ENCODE results near the gene ELMO3. TPM values are rescaled to one million over a fixed set of nuclear protein-coding genes. Genes with fewer than 3 reads are reported as not detected.

ELMO3 gene
- total and polyA plus RNA-seq, 2 of the 13 experiments (the other 11 are each of a cell fraction or from before 2014, with no cell fraction given) = 2.6 to 4.0 TPM

- peak; percentile 90 to 95 for TF ChIP-seq POLR2A (IDR thresholded peaks at IDR 0.05; ENCODE audit: insufficient read depth in 1 of 2, low read depth in 2 of 2, low read length in 2 of 2)
- TF ChIP-seq, protein P1, sequence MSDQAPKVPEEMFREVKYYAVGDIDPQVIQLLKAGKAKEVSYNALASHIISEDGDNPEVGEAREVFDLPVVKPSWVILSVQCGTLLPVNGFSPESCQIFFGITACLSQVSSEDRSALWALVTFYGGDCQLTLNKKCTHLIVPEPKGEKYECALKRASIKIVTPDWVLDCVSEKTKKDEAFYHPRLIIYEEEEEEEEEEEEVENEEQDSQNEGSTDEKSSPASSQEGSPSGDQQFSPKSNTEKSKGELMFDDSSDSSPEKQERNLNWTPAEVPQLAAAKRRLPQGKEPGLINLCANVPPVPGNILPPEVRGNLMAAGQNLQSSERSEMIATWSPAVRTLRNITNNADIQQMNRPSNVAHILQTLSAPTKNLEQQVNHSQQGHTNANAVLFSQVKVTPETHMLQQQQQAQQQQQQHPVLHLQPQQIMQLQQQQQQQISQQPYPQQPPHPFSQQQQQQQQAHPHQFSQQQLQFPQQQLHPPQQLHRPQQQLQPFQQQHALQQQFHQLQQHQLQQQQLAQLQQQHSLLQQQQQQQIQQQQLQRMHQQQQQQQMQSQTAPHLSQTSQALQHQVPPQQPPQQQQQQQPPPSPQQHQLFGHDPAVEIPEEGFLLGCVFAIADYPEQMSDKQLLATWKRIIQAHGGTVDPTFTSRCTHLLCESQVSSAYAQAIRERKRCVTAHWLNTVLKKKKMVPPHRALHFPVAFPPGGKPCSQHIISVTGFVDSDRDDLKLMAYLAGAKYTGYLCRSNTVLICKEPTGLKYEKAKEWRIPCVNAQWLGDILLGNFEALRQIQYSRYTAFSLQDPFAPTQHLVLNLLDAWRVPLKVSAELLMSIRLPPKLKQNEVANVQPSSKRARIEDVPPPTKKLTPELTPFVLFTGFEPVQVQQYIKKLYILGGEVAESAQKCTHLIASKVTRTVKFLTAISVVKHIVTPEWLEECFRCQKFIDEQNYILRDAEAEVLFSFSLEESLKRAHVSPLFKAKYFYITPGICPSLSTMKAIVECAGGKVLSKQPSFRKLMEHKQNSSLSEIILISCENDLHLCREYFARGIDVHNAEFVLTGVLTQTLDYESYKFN (CRISPR knock-in tag; conservative IDR thresholded peaks at IDR 0.05) = peak; percentile 74
- TF ChIP-seq ZNF34 (CRISPR knock-in tag; IDR thresholded peaks at IDR 0.05; ENCODE audit: borderline replicate concordance) = no peak; the same call in 1 of the 2 replicates
- 0 out of 2 replicates have a peak, but pooled peaks have one; percentile 31 for TF ChIP-seq ZBTB7A (CRISPR knock-in tag; IDR thresholded peaks at IDR 0.05)
- peak; percentile 21; the same call in 1 of the 2 replicates for TF ChIP-seq HNF4A (CRISPR knock-in tag; IDR thresholded peaks at IDR 0.05)
- TF ChIP-seq ZNF17 (CRISPR knock-in tag; IDR thresholded peaks at IDR 0.05) = no peak
- peak; percentile 93 for TF ChIP-seq KLF12 (CRISPR knock-in tag; IDR thresholded peaks at IDR 0.05; ENCODE audit: borderline replicate concordance)
- TF ChIP-seq, protein P2, sequence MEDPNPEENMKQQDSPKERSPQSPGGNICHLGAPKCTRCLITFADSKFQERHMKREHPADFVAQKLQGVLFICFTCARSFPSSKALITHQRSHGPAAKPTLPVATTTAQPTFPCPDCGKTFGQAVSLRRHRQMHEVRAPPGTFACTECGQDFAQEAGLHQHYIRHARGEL (CRISPR knock-in tag; IDR thresholded peaks at IDR 0.05) = no peak
- no peak for TF ChIP-seq MYNN (CRISPR knock-in tag; IDR thresholded peaks at IDR 0.05; ENCODE audit: low read depth)
- no peak for TF ChIP-seq IRF1 (CRISPR knock-in tag; IDR thresholded peaks at IDR 0.05; ENCODE audit: low read depth)
- TF ChIP-seq REPIN1 (CRISPR knock-in tag; IDR thresholded peaks at IDR 0.05; ENCODE audit: borderline replicate concordance, low read depth) = peak; percentile 97
- peak; percentile 29; the same call in 1 of the 2 replicates for TF ChIP-seq SMARCC2 (IDR thresholded peaks at IDR 0.05)
- peak; percentile 97 for TF ChIP-seq THAP9 (CRISPR knock-in tag; IDR thresholded peaks at IDR 0.05; ENCODE audit: borderline replicate concordance)
- TF ChIP-seq FOSL2 (CRISPR knock-in tag; IDR thresholded peaks at IDR 0.05) = peak; percentile 66
- TF ChIP-seq, protein P3, sequence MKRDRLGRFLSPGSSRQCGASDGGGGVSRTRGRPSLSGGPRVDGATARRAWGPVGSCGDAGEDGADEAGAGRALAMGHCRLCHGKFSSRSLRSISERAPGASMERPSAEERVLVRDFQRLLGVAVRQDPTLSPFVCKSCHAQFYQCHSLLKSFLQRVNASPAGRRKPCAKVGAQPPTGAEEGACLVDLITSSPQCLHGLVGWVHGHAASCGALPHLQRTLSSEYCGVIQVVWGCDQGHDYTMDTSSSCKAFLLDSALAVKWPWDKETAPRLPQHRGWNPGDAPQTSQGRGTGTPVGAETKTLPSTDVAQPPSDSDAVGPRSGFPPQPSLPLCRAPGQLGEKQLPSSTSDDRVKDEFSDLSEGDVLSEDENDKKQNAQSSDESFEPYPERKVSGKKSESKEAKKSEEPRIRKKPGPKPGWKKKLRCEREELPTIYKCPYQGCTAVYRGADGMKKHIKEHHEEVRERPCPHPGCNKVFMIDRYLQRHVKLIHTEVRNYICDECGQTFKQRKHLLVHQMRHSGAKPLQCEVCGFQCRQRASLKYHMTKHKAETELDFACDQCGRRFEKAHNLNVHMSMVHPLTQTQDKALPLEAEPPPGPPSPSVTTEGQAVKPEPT (CRISPR knock-in tag; IDR thresholded peaks at IDR 0.05; ENCODE audit: low read depth) = no peak; the same call in 1 of the 2 replicates
- peak; percentile 84 for TF ChIP-seq RBFOX2 (IDR thresholded peaks at IDR 0.05; ENCODE audit: low read depth, low read length)
- TF ChIP-seq ATF7 (IDR thresholded peaks at IDR 0.05) = no peak
- TF ChIP-seq ATF7 (CRISPR knock-in tag; IDR thresholded peaks at IDR 0.05) = no peak
- peak; percentile 97 for TF ChIP-seq XRCC5 (optimal IDR thresholded peaks at IDR 0.05; ENCODE audit: low read length)
- no peak; the same call in 1 of the 2 replicates for TF ChIP-seq TOPORS (CRISPR knock-in tag; IDR thresholded peaks at IDR 0.05)
Observed at GRCh38 chr16:67226804-67227566, 28.1 kb downstream of the ELMO3 start, which contains the start of gene TMEM208 (continued).

Measured in HepG2 (cell line).